NCI-H82 (cell line): ENCODE measurements around the gene GPBP1.
"Not testable (repeated sequence)": the region's sequence is repeated elsewhere in the genome, so short reads cannot be mapped to it uniquely, and the experiment has no call there.

Source experiments
- DNase-seq: peaks from one replicate; lab custom pipeline; 2025; lab: John Stamatoyannopoulos, UW

Gene GPBP1

DNA sequence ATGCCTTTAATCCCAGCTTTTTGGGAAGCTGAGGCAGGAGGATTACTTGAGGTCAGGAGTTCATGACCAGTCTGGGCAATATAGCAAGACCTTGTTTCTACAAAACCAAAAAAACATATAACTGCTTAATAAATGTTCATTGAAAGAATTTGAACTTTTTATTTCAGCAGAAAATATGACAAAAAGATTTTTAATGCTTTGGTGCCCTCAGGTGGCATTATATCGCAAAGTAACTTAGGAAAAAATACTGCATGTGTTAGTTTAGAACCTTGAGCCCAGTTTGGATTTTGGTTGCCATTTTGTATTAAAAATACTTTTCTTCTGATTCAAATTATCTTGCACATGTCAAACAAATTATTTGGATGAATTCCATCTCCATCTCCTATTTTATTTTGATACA is 103.2 kb downstream of the GPBP1 start:
- DNase-seq, result peak; percentile 23

DNA sequence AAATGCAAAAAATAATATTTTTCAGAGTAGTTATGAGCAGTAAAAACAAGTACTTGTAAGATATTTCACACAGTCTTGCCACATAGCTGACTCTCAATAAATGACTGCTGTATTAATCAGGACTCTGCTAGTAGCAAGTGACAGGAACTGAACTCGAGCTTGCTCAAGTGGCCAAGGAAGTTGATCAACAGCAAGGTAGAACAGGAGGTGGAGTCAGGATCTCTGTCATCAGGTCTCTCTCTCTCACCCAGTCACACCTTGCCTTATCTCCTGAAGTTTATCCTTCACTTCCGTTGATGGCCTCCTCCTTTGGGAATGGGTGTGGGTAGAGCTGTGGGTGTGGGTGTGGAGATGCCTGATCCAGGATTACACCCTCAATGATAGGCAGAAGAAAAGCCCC is 107.0 kb downstream of the GPBP1 start:
- no peak for DNase-seq

DNA sequence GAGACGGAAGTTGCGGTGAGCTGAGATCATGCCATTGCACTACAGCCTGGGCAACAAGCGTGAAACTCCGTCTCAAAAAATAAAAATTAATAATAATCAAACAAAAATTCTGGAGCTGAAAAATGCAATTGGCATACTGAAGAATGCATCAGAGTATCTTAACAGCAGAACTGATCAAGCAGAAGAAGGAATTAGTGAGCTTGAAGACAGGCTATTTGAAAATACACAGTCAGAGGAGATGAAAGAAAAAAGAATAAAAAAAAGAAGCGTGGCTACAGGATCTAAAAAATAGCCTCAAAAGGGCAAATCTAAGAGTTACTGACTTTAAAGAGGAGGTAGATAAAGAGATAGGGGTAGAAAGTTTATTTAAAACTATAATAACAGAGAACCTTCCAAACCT is 111.2 kb downstream of the GPBP1 start:
- not testable (repeated sequence) for DNase-seq

DNA sequence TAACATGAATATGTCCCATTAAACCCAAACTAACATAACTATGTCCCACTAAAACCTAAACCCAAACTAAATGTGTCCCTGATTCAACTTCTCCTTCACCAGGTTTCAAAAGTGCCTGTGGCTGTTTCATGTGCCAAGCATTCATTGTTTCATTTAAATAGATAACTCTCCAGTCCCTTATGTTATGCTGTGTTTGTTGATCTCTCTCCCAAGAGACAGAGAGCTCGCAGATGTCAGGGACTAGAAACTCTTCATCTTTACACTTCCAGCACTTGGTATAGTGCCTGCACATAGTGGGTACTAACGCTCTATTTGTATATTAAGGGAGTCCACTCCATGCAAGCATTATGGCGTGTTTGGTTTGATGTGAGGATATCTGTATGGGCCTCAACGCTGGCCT is 118.0 kb downstream of the GPBP1 start:
- DNase-seq, result no peak

DNA sequence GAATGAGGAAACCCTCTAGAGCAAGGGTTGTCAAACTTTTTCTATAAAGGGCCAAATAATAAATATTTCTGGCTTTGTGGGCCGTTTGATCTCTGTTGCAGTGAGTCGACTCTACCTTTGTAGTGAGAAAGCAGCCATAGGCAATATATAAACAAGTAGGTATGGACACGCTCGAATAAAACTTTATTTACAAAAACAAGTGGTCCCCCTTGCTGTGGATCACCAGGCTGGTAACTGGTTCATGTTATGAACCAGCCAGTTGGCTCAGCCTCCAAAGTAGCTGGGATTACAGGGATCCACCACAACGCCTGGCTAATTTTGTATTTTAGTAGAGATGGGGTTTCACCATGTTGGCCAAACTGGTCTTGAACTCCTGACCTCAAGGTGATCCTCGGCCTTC is 118.5 kb downstream of the GPBP1 start:
- DNase-seq, result no peak

DNA sequence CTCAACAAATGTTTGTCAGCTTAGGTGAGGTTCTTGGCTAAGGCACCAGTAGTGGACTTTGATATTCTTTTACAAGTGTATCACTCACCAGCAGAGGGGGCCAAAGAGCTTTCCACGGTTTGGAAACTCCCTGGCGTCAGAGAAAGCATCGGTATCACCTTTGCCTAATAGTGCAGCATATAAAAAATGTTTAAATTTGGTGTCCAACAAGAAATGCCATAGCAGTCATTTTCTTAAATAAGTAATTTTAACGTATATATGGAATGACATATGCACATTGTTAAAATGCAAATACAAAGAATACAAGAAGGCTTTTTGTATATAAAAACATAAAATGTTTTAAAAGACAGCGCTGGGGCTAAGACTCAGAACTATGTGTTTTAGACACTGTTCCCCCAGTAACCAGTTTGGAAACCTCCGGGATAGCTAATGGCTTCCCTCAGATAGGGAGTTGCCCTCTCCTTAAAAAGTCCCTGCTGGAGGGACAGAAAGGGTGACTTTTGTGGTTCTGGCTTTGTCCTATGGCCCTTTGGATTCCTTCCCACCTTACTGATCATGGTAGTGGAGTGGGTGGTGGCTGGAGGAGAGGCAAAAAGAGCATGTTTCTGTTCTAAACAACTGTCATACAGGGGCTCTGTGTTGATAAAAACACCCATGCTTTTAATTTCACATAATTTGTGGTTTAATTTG is 124.6 kb downstream of the GPBP1 start:
- peak; percentile 90 for DNase-seq

DNA sequence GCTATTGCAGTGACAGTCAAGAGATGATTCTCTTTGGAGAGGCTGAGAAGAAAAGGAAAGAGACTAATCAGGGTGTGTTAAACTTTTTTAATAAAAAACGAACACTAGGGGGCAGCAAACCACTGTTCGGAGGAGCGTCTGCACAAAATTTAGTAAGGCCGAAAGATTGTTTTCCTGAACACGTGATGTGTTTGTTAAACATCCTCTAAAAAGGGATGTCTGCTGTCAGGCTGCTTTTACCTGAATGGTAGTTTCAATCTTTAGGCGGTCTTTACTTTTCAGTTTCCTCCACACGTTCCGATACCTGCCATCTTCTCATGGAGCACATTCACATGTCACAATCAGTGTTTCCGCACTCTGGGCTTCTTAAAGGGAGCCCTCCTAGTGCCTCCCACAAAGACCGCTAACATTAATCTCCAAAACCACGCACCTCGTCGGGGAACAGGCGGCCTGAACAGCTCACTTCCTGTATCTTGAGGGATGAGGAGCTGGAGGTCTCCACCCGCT is 125.2 kb downstream of the GPBP1 start:
- peak; percentile 74 for DNase-seq

DNA sequence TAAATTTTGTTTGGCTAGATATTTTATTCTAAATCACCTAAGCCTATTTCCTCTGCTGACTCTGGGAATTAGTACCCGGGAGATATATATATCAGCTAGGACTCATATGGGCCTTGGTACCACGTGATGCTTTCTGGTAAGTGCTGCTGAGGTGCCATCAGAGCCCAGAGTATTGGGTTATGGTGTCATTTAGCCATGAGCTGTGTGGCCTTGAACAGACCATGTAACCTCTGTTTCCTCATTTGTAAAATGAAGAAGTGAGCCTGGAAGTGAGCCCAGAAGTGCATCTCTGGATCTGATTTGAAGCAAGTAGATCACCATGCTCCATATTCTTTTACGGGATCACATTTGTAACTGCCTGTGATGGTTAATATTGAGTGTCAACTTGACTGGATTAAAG is 126.1 kb downstream of the GPBP1 start:
- DNase-seq, result no peak

DNA sequence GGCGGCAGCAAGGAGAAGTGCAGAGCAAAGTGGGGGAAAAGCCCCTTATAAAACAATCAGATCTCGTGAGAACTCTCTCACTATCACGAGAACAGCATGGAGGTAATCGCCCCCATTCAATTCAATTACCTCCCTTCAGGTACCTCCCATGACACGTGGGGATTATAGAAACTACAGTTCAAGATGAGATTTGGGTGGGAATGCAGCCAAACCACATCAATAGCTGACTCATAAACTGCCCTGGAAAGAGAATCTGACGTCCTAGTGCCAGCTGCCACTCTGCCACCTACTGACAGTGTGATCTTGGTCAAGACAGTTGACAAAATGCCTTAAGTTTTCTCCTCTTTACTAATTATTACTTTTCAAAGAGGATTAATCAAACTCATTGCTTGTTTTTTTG is 128.3 kb downstream of the GPBP1 start:
- no peak for DNase-seq

DNA sequence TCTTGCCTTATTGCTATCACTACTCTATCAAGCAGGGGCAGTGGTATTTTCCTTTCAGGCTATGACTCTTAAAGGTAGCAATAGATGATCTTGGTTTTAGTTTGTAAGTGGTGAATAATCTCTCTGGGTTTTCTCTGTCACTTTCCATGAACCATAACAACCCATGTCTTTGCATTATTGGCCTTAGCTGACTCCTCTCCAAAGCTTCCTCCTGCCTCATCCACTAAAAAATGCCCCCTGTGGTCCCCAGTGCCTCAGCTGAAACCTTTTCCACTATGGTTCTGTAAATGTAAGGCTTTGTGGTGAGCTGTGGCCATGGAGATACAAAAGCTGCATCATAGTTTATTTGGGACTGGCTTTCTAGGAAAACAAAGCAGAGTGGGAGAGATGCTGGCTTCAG is 128.8 kb downstream of the GPBP1 start:
- no peak for DNase-seq

DNA sequence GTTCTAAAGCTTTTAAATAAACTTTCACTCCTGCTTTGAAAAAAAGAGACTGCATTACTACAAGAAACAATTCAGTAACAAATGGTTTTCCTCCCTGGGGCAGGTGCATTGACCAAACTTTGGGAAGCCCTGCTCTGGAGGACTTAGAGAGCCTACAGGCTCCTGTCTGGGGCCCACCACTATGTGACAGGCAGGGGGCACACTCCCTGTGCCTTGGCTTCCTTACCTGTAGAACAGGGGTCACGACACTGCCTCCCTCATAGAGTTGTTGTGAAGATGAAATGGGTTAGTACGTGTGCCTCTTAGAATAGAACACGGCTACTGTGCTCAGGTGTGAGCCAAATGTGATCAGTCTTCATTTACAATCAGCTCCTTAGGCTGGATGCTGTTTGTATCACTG is 130.1 kb downstream of the GPBP1 start:
- DNase-seq, result peak; percentile 14

DNA sequence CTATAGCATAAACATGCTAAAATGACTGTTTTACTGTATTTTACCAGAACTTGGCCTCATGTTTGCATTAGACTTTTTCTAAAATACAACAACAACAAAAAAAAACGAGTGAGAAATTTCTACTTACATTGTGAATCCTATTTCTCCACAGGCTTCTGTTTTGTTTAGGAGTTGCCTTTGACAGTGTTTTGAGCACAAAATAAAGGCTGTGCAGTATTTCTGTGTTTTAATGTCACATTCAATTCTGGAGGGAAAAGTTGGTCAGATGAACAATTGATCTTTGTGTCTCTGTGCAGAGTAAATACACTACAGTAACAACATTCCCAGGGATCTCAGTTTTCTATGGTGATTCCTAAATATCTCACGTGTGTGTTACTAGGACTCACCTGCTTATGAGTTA is 131.1 kb downstream of the GPBP1 start:
- DNase-seq, result no peak

DNA sequence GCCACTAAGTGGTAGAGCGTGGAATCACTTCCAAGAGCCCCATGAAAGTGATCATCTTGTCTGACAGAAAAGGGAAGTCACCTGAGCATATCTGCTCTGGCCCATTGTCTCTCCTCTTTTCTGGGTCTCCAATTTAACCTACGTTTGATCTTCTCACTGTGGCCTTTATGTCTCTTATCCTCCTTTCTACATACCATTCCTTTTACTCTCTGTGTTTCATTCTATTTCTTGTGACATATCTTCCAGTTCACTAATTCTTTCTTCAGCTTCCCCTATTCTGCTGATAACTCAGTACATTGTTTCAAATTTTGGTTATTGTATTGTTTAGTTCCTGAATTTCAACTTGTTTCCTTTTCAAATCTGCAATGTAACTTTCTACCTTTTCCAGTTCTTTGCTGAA is 132.5 kb downstream of the GPBP1 start:
- no peak for DNase-seq

DNA sequence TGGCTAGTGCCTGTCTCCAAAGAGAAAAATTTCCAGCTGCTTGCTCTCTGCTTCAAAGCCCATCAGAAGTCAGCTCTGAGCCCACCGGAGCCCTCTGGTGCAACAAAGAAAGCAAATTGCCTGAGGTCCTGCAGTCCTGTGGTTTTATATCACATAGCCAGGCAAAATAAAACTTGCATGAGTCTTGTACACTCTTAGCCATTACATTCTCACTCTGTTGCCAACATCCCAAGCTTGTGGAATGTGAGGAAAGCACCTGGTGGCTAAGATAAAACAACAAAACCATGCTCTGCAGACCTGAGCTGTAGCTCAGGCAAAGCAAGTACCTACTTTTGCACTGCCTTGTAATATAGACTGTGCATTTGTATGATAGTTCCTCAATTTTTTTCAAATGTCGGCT is 133.7 kb downstream of the GPBP1 start:
- DNase-seq, result no peak

DNA sequence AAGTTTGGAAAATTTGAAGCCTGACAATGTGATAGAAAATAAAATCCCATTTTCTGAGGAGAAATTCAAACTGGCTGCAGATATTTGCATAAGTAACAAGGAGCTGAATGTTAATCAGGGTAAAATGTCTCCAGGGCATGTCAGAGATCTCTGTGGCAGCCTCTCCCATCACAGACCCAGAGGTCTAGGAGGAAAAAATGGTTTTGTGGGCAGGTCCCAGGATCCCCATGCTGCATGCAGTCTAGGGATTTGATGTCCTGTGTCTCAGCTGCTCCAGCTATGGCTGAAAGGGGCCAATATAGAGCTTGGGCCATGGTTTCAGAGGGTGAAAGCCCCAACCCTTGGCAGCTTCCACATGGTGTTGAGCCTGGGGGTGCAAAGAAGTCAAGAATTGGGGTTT is 135.2 kb downstream of the GPBP1 start:
- DNase-seq, result not testable (repeated sequence)

DNA sequence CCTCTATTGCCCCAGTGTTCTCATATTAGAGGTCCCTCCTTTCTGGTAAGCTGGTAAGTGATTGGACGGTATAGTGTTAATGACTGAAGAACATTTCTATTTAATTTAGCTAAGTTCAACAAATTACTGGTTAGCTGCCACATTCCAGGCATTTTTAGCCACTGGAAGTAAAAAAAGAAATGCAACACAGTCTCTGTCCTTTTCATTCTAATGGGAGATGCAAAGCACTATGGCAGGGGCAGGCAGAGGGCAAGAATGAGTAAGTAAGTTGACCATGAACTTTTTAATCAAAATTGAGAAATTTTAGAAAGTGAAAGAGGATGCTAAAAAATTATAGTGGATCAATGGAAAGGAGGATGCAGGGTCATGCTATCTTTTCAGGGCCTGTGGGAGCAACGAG is 137.4 kb downstream of the GPBP1 start:
- no peak for DNase-seq

DNA sequence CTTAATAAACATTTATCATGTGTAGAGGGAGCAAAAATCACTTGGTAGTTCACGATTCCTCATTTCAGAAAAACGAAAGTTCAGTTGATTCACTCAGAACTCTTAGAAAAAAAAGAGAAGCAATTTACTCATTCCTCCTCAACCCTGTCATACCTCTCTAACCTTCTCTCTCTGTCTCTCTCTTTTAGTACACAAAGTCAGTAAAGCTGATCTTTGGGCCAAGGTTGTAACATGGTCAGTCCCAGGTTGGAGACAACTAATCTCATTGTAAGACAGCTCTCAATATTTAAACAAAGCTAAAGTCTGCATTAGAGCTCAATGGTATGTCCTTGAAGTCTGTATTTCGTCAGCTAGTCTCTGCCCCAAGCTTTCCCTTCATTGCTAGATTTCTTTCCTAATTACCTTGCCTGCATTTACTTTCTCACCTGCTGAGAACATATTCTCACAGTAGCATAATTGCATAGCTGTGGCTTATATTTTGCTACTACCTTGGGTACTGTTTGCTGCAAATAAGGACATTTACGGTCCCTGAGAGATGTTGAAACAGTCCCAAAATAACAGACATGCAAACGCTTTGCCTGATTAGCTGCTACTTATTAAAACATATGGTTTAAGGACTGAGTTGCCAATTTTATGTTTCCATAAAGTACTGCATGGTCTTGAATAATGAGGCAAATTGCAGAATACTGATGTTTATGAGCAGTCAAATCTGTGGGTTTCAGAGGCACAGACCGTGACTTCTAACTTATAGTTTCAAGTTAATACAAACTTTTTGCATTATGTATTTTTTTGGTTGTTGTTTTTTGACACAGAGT is 138.3 kb downstream of the GPBP1 start:
- DNase-seq, result no peak

DNA sequence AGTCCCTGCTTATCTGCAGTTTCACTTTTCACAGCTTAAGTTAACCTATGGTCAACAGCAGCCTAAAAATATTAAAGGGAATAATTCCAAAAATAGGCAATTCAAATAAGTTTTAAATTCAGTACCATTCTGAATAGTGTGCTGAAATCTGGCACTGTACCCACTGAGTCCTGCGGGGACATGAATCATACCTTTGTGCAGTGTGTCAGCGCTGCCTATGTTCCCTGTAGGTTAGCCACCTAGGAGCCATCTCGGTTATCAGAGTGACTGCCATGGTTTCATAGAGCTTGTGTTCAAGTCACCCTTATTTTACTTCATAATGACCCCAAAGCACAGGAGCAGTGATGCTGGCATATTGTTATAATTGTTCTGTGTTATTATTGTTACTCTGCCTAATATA is 139.9 kb downstream of the GPBP1 start:
- no peak for DNase-seq
